GM12878 (cell line): ENCODE results near the gene STK32B. TPM values are rescaled to one million over a fixed set of nuclear protein-coding genes. Genes with fewer than 3 reads are reported as not detected.

Experiments
- ATAC-seq: fragments of 200-7000 bp; cut with Tn5 transposase; 3 replicates; pipeline ENCODE4 v1.9.1; 2020; ENCODE audit warnings: mild to moderate bottlenecking, moderate library complexity
- BruUV-seq: library from RNA; stranded (reverse); fragments of 400-500 nt; replicated peaks from 2 replicates; lab custom pipeline; 2021; lab: Mats Ljungman, UMichigan
- CTCF ChIA-PET: fragments of 300-600 bp; sonication (Branson Sonifier 250); formaldehyde crosslinking; extraction: SDS; loops from one replicate; lab custom pipeline; 2021; ENCODE audit warnings: inconsistent platforms; lab: Yijun Ruan, JAX
- POLR2A ChIA-PET: fragments of 350-600 bp; formaldehyde crosslinking; extraction: SDS; loops from one replicate; lab custom pipeline; 2021; ENCODE audit warnings: inconsistent platforms; lab: Charles Lee
- RAD21 ChIA-PET: fragments of 300-600 bp; sonication (Branson Sonifier 250); formaldehyde crosslinking; loops from one replicate; lab custom pipeline; 2023; ENCODE audit warnings: antibody characterized with exemption; ENCODE audit not compliant: unreplicated experiment; lab: Charles Lee
- SMC1A ChIA-PET: fragments of 300-600 bp; sonication (Branson Sonifier 250); formaldehyde crosslinking; loops from one replicate; lab custom pipeline; 2023; ENCODE audit not compliant: unreplicated experiment, uncharacterized antibody; lab: Charles Lee
- DNase-seq: peaks from one replicate; pipeline ENCODE4 v3.0.0-alpha.2; 2011; ENCODE audit warnings: low read depth, low spot score
- FAIRE-seq: peaks from 3 replicates; lab custom pipeline; 2011; peaks lifted over from hg19 to GRCh38; lab: Jason Lieb, UNC
- H2AFZ ChIP-seq: 2 replicates; pipeline ENCODE4 v1.6.0; 2011; ENCODE audit warnings: low read depth, low read length, control low read depth; ENCODE audit not compliant: control insufficient read depth
- H3K27ac ChIP-seq: 2 replicates; pipeline ENCODE4 v1.5.1; 2011; ENCODE audit warnings: control low read depth; ENCODE audit not compliant: control insufficient read depth, insufficient read depth
- H3K27me3 ChIP-seq, 2 experiments: replicated peaks in 1 of 2; 2 replicates each; pipeline versions ENCODE4 v1.6.0 to v1.6.1; 2011; ENCODE audit warnings: low read length in 1 of 2; ENCODE audit not compliant: control insufficient read depth in 2 of 2, insufficient read depth in 2 of 2
- H3K36me3 ChIP-seq, 2 experiments: 2 replicates each; pipeline ENCODE4 v1.5.1; 2011; ENCODE audit warnings: low read length in 1 of 2; ENCODE audit not compliant: control insufficient read depth in 2 of 2, insufficient read depth in 2 of 2
- H3K4me1 ChIP-seq: 2 replicates; pipeline ENCODE4 v1.6.1; 2011; ENCODE audit warnings: mild to moderate bottlenecking, low read length, moderate library complexity, mixed read lengths; ENCODE audit not compliant: control insufficient read depth, insufficient read depth
- H3K4me2 ChIP-seq: 2 replicates; pipeline ENCODE4 v1.6.0; 2011; ENCODE audit warnings: control low read depth; ENCODE audit not compliant: control insufficient read depth, insufficient read depth
- H3K4me3 ChIP-seq: fragments of 200-600 bp; sonication (generic); 2 replicates; pipeline ENCODE4 v1.5.1; 2016
- H3K79me2 ChIP-seq: 2 replicates; pipeline ENCODE4 v1.6.0; 2011; ENCODE audit warnings: low read length; ENCODE audit not compliant: control insufficient read depth, insufficient read depth
- H3K9ac ChIP-seq: 2 replicates; pipeline ENCODE4 v1.8.0; 2011; ENCODE audit warnings: low read length, control low read depth, mixed read lengths; ENCODE audit not compliant: control insufficient read depth, insufficient read depth
- H3K9me3 ChIP-seq: replicated peaks from 3 replicates; pipeline ENCODE4 v1.5.1; 2011; ENCODE audit warnings: mild to moderate bottlenecking, low read length; ENCODE audit not compliant: control insufficient read depth, insufficient read depth
- H4K20me1 ChIP-seq: 2 replicates; pipeline ENCODE4 v1.6.0; 2011; ENCODE audit not compliant: control insufficient read depth, insufficient read depth
- ASH2L ChIP-seq: fragments of 300-600, 200-600 bp; sonication (generic); IDR thresholded peaks from 2 replicates; pipeline ENCODE4 v1.6.1; 2017; ENCODE audit warnings: low read depth, mild to moderate bottlenecking, borderline replicate concordance
- ATF3 ChIP-seq: IDR thresholded peaks from 2 replicates; pipeline ENCODE4 v1.6.1; 2011; ENCODE audit warnings: low read depth, mild to moderate bottlenecking, low read length, moderate library complexity, borderline replicate concordance; ENCODE audit errors: extremely low read depth
- CEBPB ChIP-seq, 2 experiments: fragments of 150-350 bp in 1 of 2; IDR thresholded peaks; 2 replicates each; pipeline ENCODE4 v1.6.1; 2012 to 2014; ENCODE audit warnings: low read depth in 2 of 2, low read length in 2 of 2, borderline replicate concordance in 1 of 2, inconsistent platforms in 1 of 2
- CREM ChIP-seq: IDR thresholded peaks from 2 replicates; pipeline ENCODE4 v1.6.1; 2014; ENCODE audit warnings: antibody characterized with exemption, low read depth
- DPF2 ChIP-seq: fragments of 450-650 bp; IDR thresholded peaks from 2 replicates; pipeline ENCODE4 v1.6.1; 2017; ENCODE audit warnings: mild to moderate bottlenecking
- EP300 ChIP-seq, 2 experiments: fragments of 150-350 bp in 1 of 2; IDR thresholded peaks; 2 replicates each; pipeline ENCODE4 v1.6.1; 2011 to 2012; ENCODE audit warnings: low read depth in 2 of 2, low read length in 2 of 2, borderline replicate concordance in 1 of 2, improper control_type of control experiment in 1 of 2, inconsistent platforms in 1 of 2; ENCODE audit not compliant: control insufficient read depth in 1 of 2
- FOXK2 ChIP-seq: fragments of 450-650 bp; IDR thresholded peaks from 2 replicates; pipeline ENCODE4 v1.6.1; 2017; ENCODE audit warnings: mild to moderate bottlenecking, moderate library complexity
- FOXM1 ChIP-seq: IDR thresholded peaks from 2 replicates; pipeline ENCODE4 v1.6.1; 2012; ENCODE audit warnings: low read depth, mild to moderate bottlenecking, inconsistent platforms, low read length, moderate library complexity
- HCFC1 ChIP-seq: fragments of 150-350 bp; IDR thresholded peaks from 2 replicates; pipeline ENCODE4 v1.6.1; 2014; ENCODE audit warnings: low read length
- NFXL1 ChIP-seq: fragments of 450-650 bp; IDR thresholded peaks from 2 replicates; pipeline ENCODE4 v1.6.1; 2017; ENCODE audit warnings: antibody characterized with exemption, mild to moderate bottlenecking, borderline replicate concordance
- RB1 ChIP-seq: fragments of 450-650 bp; formaldehyde crosslinking; IDR thresholded peaks from 2 replicates; pipeline ENCODE4 v1.6.1; 2017; ENCODE audit warnings: mild to moderate bottlenecking, borderline replicate concordance
- SUPT20H ChIP-seq: IDR thresholded peaks from 2 replicates; pipeline ENCODE4 v1.6.1; 2011; ENCODE audit warnings: low read depth, mild to moderate bottlenecking, low read length, moderate library complexity, borderline replicate concordance; ENCODE audit not compliant: control insufficient read depth
- WGBS: methylation state at CpG from one replicate; pipeline ENCODE4 v1.1.6; 2016; ENCODE audit warnings: low lambda C conversion rate; ENCODE audit not compliant: insufficient replicate concordance, insufficient coverage; ENCODE audit errors: missing lambda C conversion rate; 5-methylcytosine and 5-hydroxymethylcytosine counted together
- in situ Hi-C: fragments of 300-500 bp; cut with MboI; formaldehyde crosslinking; loops from 9 replicates; pipeline ENCODE4 v1.14.3; 2018; ENCODE audit warnings: mixed read lengths
- intact Hi-C: fragments of 100-400 bp; cut with micrococcal nuclease; formaldehyde crosslinking; loops from one replicate; pipeline ENCODE4 v1.14.2; 2022; ENCODE audit not compliant: unreplicated experiment
- polyA plus RNA-seq, 11 experiments: library from polyadenylated mRNA; depleted of rRNA in 4 of 11; unstranded in 6 of 11; stranded (reverse) in 5 of 11; fragments of >200 nt; fragmentation: Nextera tagmentation in 4 of 11; fragmentation: Illumina TruSeq in 1 of 11; extraction: Ambion mirVana in 4 of 11; extraction: Trizol in 1 of 11; gene quantifications; 1 replicate in 1 of 11; 2 replicates in 10 of 11; pipeline versions ENCODE4 v1.2.1 to v1.2.3, GENCODE V29; 2011 to 2016; ENCODE audit warnings: inconsistent platforms in 2 of 11, missing spikeins in 2 of 11, low read depth in 1 of 11
- total RNA-seq, 4 experiments: library from RNA; depleted of rRNA in 3 of 4; stranded (reverse); fragments of >200 nt in 3 of 4; fragmentation: Illumina TruSeq in 1 of 4; extraction: Trizol in 1 of 4; gene quantifications; 2 replicates each; pipeline versions ENCODE4 v1.2.1 to v1.2.3, GENCODE V29; 2013 to 2021
- TF ChIP-seq, protein P1 (sequence below): IDR thresholded peaks from 2 replicates; pipeline ENCODE4 v1.6.1; 2011; ENCODE audit warnings: low read depth, low read length, improper control_type of control experiment, borderline replicate concordance

Gene STK32B
- total and polyA plus RNA-seq, 10 of the 15 experiments (the other 5 are each of a cell fraction or from before 2014, with no cell fraction given) = 0.04 to 0.12 (median 0.08) TPM; not detected in 7

DNA sequence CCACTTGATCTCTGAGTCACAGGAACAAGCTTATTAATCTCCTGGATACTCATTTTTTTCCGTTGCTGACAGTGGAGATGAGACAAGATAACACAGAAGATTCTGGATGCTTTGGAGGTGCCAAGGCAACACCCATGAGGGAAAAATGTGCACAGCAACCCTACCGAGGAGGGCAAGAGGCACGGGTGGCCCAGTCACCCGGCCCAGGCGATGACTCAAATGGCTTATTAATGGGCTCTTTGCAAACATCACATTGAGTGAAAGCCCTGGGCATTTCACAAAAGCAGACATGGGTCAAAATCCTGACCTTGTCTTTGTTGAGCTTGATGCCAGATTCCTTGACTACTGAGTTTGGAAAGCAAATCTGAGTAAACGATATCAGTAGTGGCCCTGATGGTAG is 315.1 kb downstream of the STK32B start:
- DNase-seq = no peak
- H4K20me1 ChIP-seq = no peaks in the 10 kb centered on the region
- no TSS peak for BruUV-seq
- no peak overlapping the region for H3K4me3 ChIP-seq
- no peak overlapping the region for H3K9ac ChIP-seq
- no peaks in the 10 kb centered on the region for H3K36me3 ChIP-seq
- in situ Hi-C loops = no loop called here
- no peak for TF ChIP-seq FOXK2
- TF ChIP-seq, all 136 proteins: peak for 0
- ChIA-PET RAD21 (no interaction called here), CTCF (interaction anchor here (0.8 kb wide), 1 partner anchor 424 kb away, joined by 3 read pairs; no protein-coding TSS in a partner anchor), POLR2A (no interaction called here), SMC1A (no interaction called here)
- intact Hi-C loops = no loop called here
- H3K9me3 ChIP-seq = no peaks in the 10 kb centered on the region
- ATAC-seq = no peak
- H3K4me2 ChIP-seq = no peak overlapping the region
- H3K27ac ChIP-seq = no peak overlapping the region
- WGBS = 11% methylated on average over 6 of the region's 6 CpGs
- H3K79me2 ChIP-seq = no peaks in the 10 kb centered on the region
- FAIRE-seq = no peak
- H3K27me3 ChIP-seq = no peaks in the 10 kb centered on the region
- no peaks in the 10 kb centered on the region for H3K4me1 ChIP-seq
- H2AFZ ChIP-seq = no peak overlapping the region

DNA sequence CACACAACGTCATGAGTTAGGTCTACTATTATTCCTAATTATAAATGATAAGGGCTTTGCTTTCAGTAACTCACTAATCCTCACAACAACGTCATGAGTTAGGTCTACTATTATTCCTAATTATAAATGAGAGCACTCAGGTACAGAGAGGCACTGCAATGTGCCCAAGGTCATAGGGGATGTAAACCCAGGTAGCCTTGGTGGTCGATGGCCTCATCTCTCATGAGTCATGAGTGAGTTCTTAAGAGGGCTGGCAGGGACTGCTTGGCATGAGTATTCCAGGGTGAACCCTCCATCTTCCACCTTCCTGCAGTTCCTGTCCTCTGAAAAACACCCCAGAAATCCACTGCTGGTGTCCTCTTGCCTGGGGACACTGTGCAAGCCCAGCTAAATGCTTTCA is 317.1 kb downstream of the STK32B start:
- no peak overlapping the region for H3K9ac ChIP-seq
- RAD21 ChIA-PET = no interaction called here
- POLR2A ChIA-PET = no interaction called here

More for the DNA sequence above, 317.1 kb downstream of the STK32B start:
- 0% methylated on average over 3 of the region's 3 CpGs for WGBS
- intact Hi-C loops = no loop called here
- H3K36me3 ChIP-seq = no peaks in the 10 kb centered on the region
- H3K9me3 ChIP-seq = no peaks in the 10 kb centered on the region; the same call in 2 of the 3 replicates
- no peak overlapping the region for H3K4me2 ChIP-seq
- no peaks in the 10 kb centered on the region for H3K79me2 ChIP-seq
- H3K4me1 ChIP-seq = no peaks in the 10 kb centered on the region
- in situ Hi-C loops = no loop called here
- no peak overlapping the region for H3K27ac ChIP-seq
- ChIA-PET SMC1A (no interaction called here), CTCF (no interaction called here)
- ATAC-seq (no peak), DNase-seq (no peak), FAIRE-seq (no peak)
- no peak overlapping the region for H3K4me3 ChIP-seq
- TF ChIP-seq CREM (no peak), ASH2L (no peak), DPF2 (no peak), CEBPB (IDR thresholded peaks at IDR 0.05; ENCODE audit: borderline replicate concordance in 1 of 2, low read depth in 2 of 2, low read length in 2 of 2) (no peak), NFXL1 (no peak), FOXM1 (no peak), EP300 (IDR thresholded peaks at IDR 0.05; ENCODE audit: borderline replicate concordance in 1 of 2, control insufficient read depth in 1 of 2, low read depth in 2 of 2, low read length in 2 of 2) (no peak), ATF3 (no peak), RB1 (no peak), SUPT20H (no peak), HCFC1 (no peak)
- TF ChIP-seq, protein P1, sequence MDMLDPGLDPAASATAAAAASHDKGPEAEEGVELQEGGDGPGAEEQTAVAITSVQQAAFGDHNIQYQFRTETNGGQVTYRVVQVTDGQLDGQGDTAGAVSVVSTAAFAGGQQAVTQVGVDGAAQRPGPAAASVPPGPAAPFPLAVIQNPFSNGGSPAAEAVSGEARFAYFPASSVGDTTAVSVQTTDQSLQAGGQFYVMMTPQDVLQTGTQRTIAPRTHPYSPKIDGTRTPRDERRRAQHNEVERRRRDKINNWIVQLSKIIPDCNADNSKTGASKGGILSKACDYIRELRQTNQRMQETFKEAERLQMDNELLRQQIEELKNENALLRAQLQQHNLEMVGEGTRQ = no peak
- H4K20me1 ChIP-seq = no peaks in the 10 kb centered on the region
- BruUV-seq = no TSS peak
- no peak overlapping the region for H2AFZ ChIP-seq
- H3K27me3 ChIP-seq = no peaks in the 10 kb centered on the region
